Tibial nerve (tissue), 4 donors: ENCODE data around the gene TGFB3. TPM values are rescaled to one million over a fixed set of nuclear protein-coding genes. Genes with fewer than 3 reads are reported as not detected.

Experiments
- DNase-seq, 2 donors: peaks; one replicate each; pipeline ENCODE4 v3.0.0-alpha.2; 2019; ENCODE audit warnings: low spot score in 2 of 2
- H3K27ac ChIP-seq, 4 donors: fragments of 200-600 bp; sonication (generic) in 3 of 4; one replicate each; pipeline ENCODE4 v1.5.1; 2017 to 2019; ENCODE audit warnings: mild to moderate bottlenecking in 1 of 4
- H3K27me3 ChIP-seq, 2 donors: fragments of 200-600 bp; sonication (generic) in 1 of 2; one replicate each; pipeline versions ENCODE4 v1.5.1 to v1.6.0; 2017 to 2019
- H3K36me3 ChIP-seq, 3 donors: fragments of 200-600 bp; sonication (generic); one replicate each; pipeline ENCODE4 v1.5.1; 2018 to 2019
- H3K4me1 ChIP-seq, 4 donors: fragments of 200-600 bp; sonication (generic) in 3 of 4; one replicate each; pipeline ENCODE4 v1.5.1; 2017 to 2019
- H3K4me3 ChIP-seq, 4 donors: fragments of 200-600 bp; sonication (generic) in 3 of 4; one replicate each; pipeline ENCODE4 v1.5.1; 2017 to 2019; ENCODE audit warnings: mild to moderate bottlenecking in 1 of 4, moderate library complexity in 1 of 4
- H3K9me3 ChIP-seq, 4 donors: fragments of 200-600 bp; sonication (generic) in 3 of 4; one replicate each; pipeline ENCODE4 v1.5.1; 2017 to 2019
- CTCF ChIP-seq, 5 experiments: fragments of 200-600 bp in 3 of 5; fragments of 450-650 bp in 2 of 5; sonication (generic) in 3 of 5; IDR thresholded peaks; one replicate each; pipeline ENCODE4 v1.5.1; 2016 to 2019; ENCODE audit warnings: antibody characterized with exemption in 5 of 5, mild to moderate bottlenecking in 3 of 5, moderate library complexity in 2 of 5
- EP300 ChIP-seq, 2 donors: sonication (generic); formaldehyde crosslinking; IDR thresholded peaks; one replicate each; pipeline ENCODE4 v1.6.1; 2017; ENCODE audit warnings: antibody characterized with exemption in 2 of 2, mild to moderate bottlenecking in 1 of 2
- POLR2A ChIP-seq, 2 donors: fragments of 450-650 bp; IDR thresholded peaks; one replicate each; pipeline ENCODE4 v1.6.1; 2017; ENCODE audit warnings: antibody characterized with exemption in 2 of 2, mild to moderate bottlenecking in 2 of 2, moderate library complexity in 2 of 2
- whole genome bisulfite sequencing, 2 donors: methylation state at CpG; one replicate each; pipeline ENCODE4 v1.1.5; 2018; 5-methylcytosine and 5-hydroxymethylcytosine counted together
- total RNA-seq, 4 donors: library from RNA; depleted of rRNA; stranded (reverse); fragments of >200 nt; gene quantifications; one replicate each; pipeline ENCODE4 v1.1.0, GENCODE V29; 2016

TGFB3 gene
- total RNA-seq, 4 donors from 2014 or later = 3.1 to 10.0 (median 5.6) TPM

- Histone ChIP-seq H3K27ac (no peak overlapping the region), H3K9me3 (no peaks in the 10 kb centered on the region), H3K27me3 (no peaks in the 10 kb centered on the region), H3K4me3 (no peak overlapping the region), H3K36me3 (peaks cover 0 to 8% (median 0%) of the 10 kb centered on the region in 3 donors), H3K4me1 (no peaks in the 10 kb centered on the region)
- DNase-seq = no peak
- no peak for TF ChIP-seq EP300 (IDR thresholded peaks at IDR 0.05)
- TF ChIP-seq POLR2A (IDR thresholded peaks at IDR 0.05) = no peak
- TF ChIP-seq CTCF (IDR thresholded peaks at IDR 0.05) = no peak
- whole genome bisulfite sequencing, 2 donors = 50 to 53% methylated on average over 1 of the region's 1 CpG
These were observed 63.9 kb downstream of the TGFB3 start for GRCh38 chr14:75917946-75918335.

- WGBS, 2 donors = 77 to 84% methylated on average over 10 of the region's 10 CpGs
- DNase-seq = no peak
- H3K27ac ChIP-seq = no peak overlapping the region
- no peaks in the 10 kb centered on the region for H3K4me1 ChIP-seq
- H3K36me3 ChIP-seq = peaks cover 0 to 8% (median 0%) of the 10 kb centered on the region in 3 donors
- no peaks in the 10 kb centered on the region for H3K9me3 ChIP-seq
- H3K4me3 ChIP-seq = no peak overlapping the region
- no peaks in the 10 kb centered on the region for H3K27me3 ChIP-seq
- TF ChIP-seq POLR2A (IDR thresholded peaks at IDR 0.05) = no peak
- TF ChIP-seq CTCF (IDR thresholded peaks at IDR 0.05) = no peak
- TF ChIP-seq EP300 (IDR thresholded peaks at IDR 0.05) = no peak
These were observed 64.4 kb downstream of the TGFB3 start for GRCh38 chr14:75917322-75917945.

- no peak overlapping the region for H3K4me3 ChIP-seq
- H3K27ac ChIP-seq = no peak overlapping the region
- peaks cover 0 to 8% (median 0%) of the 10 kb centered on the region in 4 donors for H3K4me1 ChIP-seq
- H3K36me3 ChIP-seq = peaks cover 0 to 8% (median 0%) of the 10 kb centered on the region in 3 donors
- no peak for DNase-seq
- WGBS, 2 donors = 94 to 97% methylated on average over 2 of the region's 2 CpGs
- H3K9me3 ChIP-seq = no peaks in the 10 kb centered on the region
- H3K27me3 ChIP-seq = no peaks in the 10 kb centered on the region
- TF ChIP-seq EP300 (IDR thresholded peaks at IDR 0.05) = no peak
- TF ChIP-seq CTCF (IDR thresholded peaks at IDR 0.05) = no peak
- TF ChIP-seq POLR2A (IDR thresholded peaks at IDR 0.05) = no peak
These were observed 66.8 kb downstream of the TGFB3 start for GRCh38 chr14:75915045-75915444.

- DNase-seq = no peak
- 93 to 98% methylated on average over 2 of the region's 2 CpGs for WGBS, 2 donors
- Histone ChIP-seq H3K27ac (no peak overlapping the region), H3K4me3 (no peak overlapping the region), H3K4me1 (peaks cover 0 to 8% (median 0%) of the 10 kb centered on the region in 4 donors), H3K27me3 (no peaks in the 10 kb centered on the region), H3K36me3 (peaks cover 0 to 8% (median 0%) of the 10 kb centered on the region in 3 donors), H3K9me3 (no peaks in the 10 kb centered on the region)
- TF ChIP-seq CTCF (IDR thresholded peaks at IDR 0.05) (no peak), EP300 (IDR thresholded peaks at IDR 0.05) (no peak), POLR2A (IDR thresholded peaks at IDR 0.05) (no peak)
These were observed 68.6 kb downstream of the TGFB3 start for GRCh38 chr14:75913183-75913582.

GRCh38 chr14:75911883-75912282, 69.9 kb downstream of the TGFB3 start:
- Histone ChIP-seq H3K27me3 (no peaks in the 10 kb centered on the region), H3K9me3 (no peaks in the 10 kb centered on the region), H3K27ac (peak overlapping the region in 1 of 4 donors; percentile 10), H3K36me3 (no peaks in the 10 kb centered on the region), H3K4me1 (peaks cover 0 to 8% (median 0%) of the 10 kb centered on the region in 4 donors), H3K4me3 (no peak overlapping the region)
- no peak for TF ChIP-seq EP300 (IDR thresholded peaks at IDR 0.05)
- TF ChIP-seq POLR2A (IDR thresholded peaks at IDR 0.05) = no peak
- TF ChIP-seq CTCF (IDR thresholded peaks at IDR 0.05) = no peak
- no peak for DNase-seq
- 27 to 36% methylated on average over 7 of the region's 7 CpGs for WGBS, 2 donors
